NOMO-1 treated with dmso at 0.1 percent for 144 hours (cell line): ENCODE data around the gene DNM2.
"Not testable (repeated sequence)": the region's sequence is repeated elsewhere in the genome, so short reads cannot be mapped to it uniquely, and the experiment has no call there.

Experiments used
- DNase-seq: peaks from one replicate; lab custom pipeline; 2025; ENCODE audit not compliant: unreplicated experiment; lab: John Stamatoyannopoulos, UW

DNM2 gene

GRCh38 chr19:10858204-10858828, 140.4 kb downstream of the DNM2 start:
- no peak for DNase-seq

- DNase-seq, result peak; percentile 41
These were observed 143.3 kb downstream of the DNM2 start for GRCh38 chr19:10861103-10861651.

GRCh38 chr19:10862561-10863106, 144.8 kb downstream of the DNM2 start:
- DNase-seq, result no peak

GRCh38 chr19:10863107-10863717, 145.3 kb downstream of the DNM2 start:
- DNase-seq, result no peak

GRCh38 chr19:10864538-10864899, 146.6 kb downstream of the DNM2 start:
- DNase-seq, result peak; percentile 65

- DNase-seq, result no peak
These were observed 148.6 kb downstream of the DNM2 start for GRCh38 chr19:10866495-10866894.

GRCh38 chr19:10868872-10869547, 151.1 kb downstream of the DNM2 start:
- DNase-seq, result no peak

GRCh38 chr19:10869872-10870311, 152.0 kb downstream of the DNM2 start:
- DNase-seq, result not testable (repeated sequence)

GRCh38 chr19:10870501-10870954, 152.6 kb downstream of the DNM2 start:
- DNase-seq, result no peak

GRCh38 chr19:10870955-10871603, 153.2 kb downstream of the DNM2 start, which contains the start of gene CARM1:
Gene CARM1, plus strand, starts transcription at chr19:10871553. Its CDS starts 150 bp downstream, at chr19:10871703.
- DNase-seq, result peak; percentile 98

GRCh38 chr19:10871711-10872545, 154.0 kb downstream of the DNM2 start:
- DNase-seq, result no peak

- no peak for DNase-seq
These were observed 154.7 kb downstream of the DNM2 start for GRCh38 chr19:10872546-10873107.

GRCh38 chr19:10874024-10874423, 156.1 kb downstream of the DNM2 start:
- DNase-seq, result no peak

- no peak for DNase-seq
These were observed 158.8 kb downstream of the DNM2 start for GRCh38 chr19:10876459-10877240.

GRCh38 chr19:10877608-10878007, 159.7 kb downstream of the DNM2 start:
- DNase-seq, result not testable (repeated sequence)

GRCh38 chr19:10878253-10878652, 160.4 kb downstream of the DNM2 start:
- DNase-seq, result no peak
